HG03575 (cell line): Measurements from ENCODE around the gene AFAP1L1.

Experiments used
- ATAC-seq: cut with Tn5 transposase; IDR thresholded peaks from one replicate; pipeline ENCODE4 v1.9.1; 2021; ENCODE audit not compliant: unreplicated experiment, insufficient number of reproducible peaks, low FRiP score; ENCODE audit errors: extremely low read depth

The AFAP1L1 gene

GRCh38 chr5:149333711-149334443 is 62.2 kb downstream of the AFAP1L1 start:
- ATAC-seq = no peak

GRCh38 chr5:149337736-149338135 is 66.1 kb downstream of the AFAP1L1 start:
- no peak for ATAC-seq

- ATAC-seq = no peak
Observed at GRCh38 chr5:149338364-149338763, 66.7 kb downstream of the AFAP1L1 start.

- no peak for ATAC-seq
Observed at GRCh38 chr5:149340920-149341319, 69.3 kb downstream of the AFAP1L1 start.

GRCh38 chr5:149341876-149342275 is 70.2 kb downstream of the AFAP1L1 start:
- no peak for ATAC-seq

- ATAC-seq = no peak
Observed at GRCh38 chr5:149344151-149344550, 72.5 kb downstream of the AFAP1L1 start.

- peak; percentile 75 for ATAC-seq
Observed at GRCh38 chr5:149345147-149345891, 73.7 kb downstream of the AFAP1L1 start, which contains the start of gene GRPEL2. TSS of gene GRPEL2 (plus strand) at chr5:149345499. CDS start at chr5:149345540, 41 bp downstream.

- no peak for ATAC-seq
Observed at GRCh38 chr5:149345892-149346222, 74.2 kb downstream of the AFAP1L1 start.

- ATAC-seq = no peak
Observed at GRCh38 chr5:149348518-149348917, 76.9 kb downstream of the AFAP1L1 start.

GRCh38 chr5:149349382-149349781 is 77.7 kb downstream of the AFAP1L1 start:
- no peak for ATAC-seq

- no peak for ATAC-seq
Observed at GRCh38 chr5:149352169-149352568, 80.5 kb downstream of the AFAP1L1 start.

- ATAC-seq = no peak
Observed at GRCh38 chr5:149353911-149354310, 82.3 kb downstream of the AFAP1L1 start.

- ATAC-seq = no peak
Observed at GRCh38 chr5:149355688-149356087, 84.0 kb downstream of the AFAP1L1 start.

GRCh38 chr5:149356391-149356790 is 84.7 kb downstream of the AFAP1L1 start:
- ATAC-seq = no peak

- peak; percentile 98 for ATAC-seq
Observed at GRCh38 chr5:149357370-149358293, 86.0 kb downstream of the AFAP1L1 start, which contains the start of gene PCYOX1L. TSS of gene PCYOX1L (plus strand) at chr5:149358046. CDS start at chr5:149358069, 23 bp downstream.

- ATAC-seq = no peak
Observed at GRCh38 chr5:149358294-149358651, 86.6 kb downstream of the AFAP1L1 start.

GRCh38 chr5:149358868-149359495 is 87.3 kb downstream of the AFAP1L1 start:
- no peak for ATAC-seq

GRCh38 chr5:149360272-149360671 is 88.6 kb downstream of the AFAP1L1 start:
- no peak for ATAC-seq

- no peak for ATAC-seq
Observed at GRCh38 chr5:149362541-149362940, 90.9 kb downstream of the AFAP1L1 start.
